DMS 273 treated with DMSO at 0.1 percent for 48 hours (cell line): ENCODE data around the gene CALML4.
"Not testable (repeated sequence)": the region's sequence is repeated elsewhere in the genome, so short reads cannot be mapped to it uniquely, and the experiment has no call there.

Source experiments
- DNase-seq: peaks from one replicate; lab custom pipeline; 2025; lab: John Stamatoyannopoulos, UW

Gene CALML4

GRCh38 chr15:68204776-68205557 is at the start of gene CALML4:
Gene CALML4 (minus strand): TSS chr15:68205332. CDS start chr15:68205247, 85 bp downstream.
- DNase-seq: peak; percentile 11

GRCh38 chr15:68252925-68253534 is 47.9 kb upstream of the CALML4 start:
- peak; percentile 42 for DNase-seq

- no peak for DNase-seq
Measured at GRCh38 chr15:68249058-68249713, 44.1 kb upstream of the CALML4 start.

GRCh38 chr15:68244235-68244634 is 39.1 kb upstream of the CALML4 start:
- no peak for DNase-seq

- DNase-seq: no peak
Measured at GRCh38 chr15:68241088-68241935, 36.2 kb upstream of the CALML4 start.

- DNase-seq: no peak
Measured at GRCh38 chr15:68239025-68239424, 33.9 kb upstream of the CALML4 start.

- DNase-seq: no peak
Measured at GRCh38 chr15:68235022-68235421, 29.9 kb upstream of the CALML4 start.

GRCh38 chr15:68234520-68234919 is 29.4 kb upstream of the CALML4 start:
- not testable (repeated sequence) for DNase-seq

GRCh38 chr15:68234060-68234459 is 28.9 kb upstream of the CALML4 start:
- no peak for DNase-seq

GRCh38 chr15:68232937-68233336 is 27.8 kb upstream of the CALML4 start:
- DNase-seq: no peak

- DNase-seq: no peak
Measured at GRCh38 chr15:68232449-68232848, 27.3 kb upstream of the CALML4 start.

- no peak for DNase-seq
Measured at GRCh38 chr15:68231102-68231818, 26.1 kb upstream of the CALML4 start.

GRCh38 chr15:68230157-68231100 is 25.3 kb upstream of the CALML4 start:
- DNase-seq: no peak

- peak; percentile 17 for DNase-seq
Measured at GRCh38 chr15:68229386-68230156, 24.4 kb upstream of the CALML4 start, which contains the start of gene CLN6. Gene CLN6 (minus strand): TSS chr15:68229728. CDS start chr15:68229584, 144 bp downstream.

GRCh38 chr15:68228971-68229385 is 23.8 kb upstream of the CALML4 start:
- no peak for DNase-seq

- no peak for DNase-seq
Measured at GRCh38 chr15:68228143-68228970, 23.2 kb upstream of the CALML4 start.

- no peak for DNase-seq
Measured at GRCh38 chr15:68227643-68228142, 22.6 kb upstream of the CALML4 start.

- DNase-seq: not testable (repeated sequence)
Measured at GRCh38 chr15:68225442-68225841, 20.3 kb upstream of the CALML4 start.
